Neural cell (in vitro differentiated cells): ENCODE data around the gene ROR2. TPM values are rescaled to one million over a fixed set of nuclear protein-coding genes. Genes with fewer than 3 reads are reported as not detected.

Experiments used
- H2AFZ ChIP-seq: fragments of 200-600, 300-800 bp; sonication (generic), shearing (Covaris generic); 2 replicates; pipeline ENCODE4 v1.6.0; 2014; ENCODE audit warnings: low read depth, mild to moderate bottlenecking, antibody characterized with exemption, low read length, moderate library complexity
- H3F3A ChIP-seq: fragments of 200-600 bp; shearing (Covaris generic); 2 replicates; pipeline ENCODE4 v1.6.1; 2016; ENCODE audit warnings: mild to moderate bottlenecking, moderate library complexity, mixed read lengths, antibody characterized with exemption, low read length; ENCODE audit not compliant: insufficient read depth, poor library complexity, severe bottlenecking
- H3K27ac ChIP-seq: fragments of 200-600, 300-800 bp; sonication (generic), shearing (Covaris generic); 2 replicates; pipeline ENCODE4 v1.5.1; 2014; ENCODE audit warnings: mild to moderate bottlenecking, low read length, moderate library complexity
- H3K27me3 ChIP-seq: fragments of 300-800, 200-600 bp; sonication (generic), shearing (Covaris generic); 2 replicates; pipeline ENCODE4 v1.6.0; 2014; ENCODE audit warnings: mild to moderate bottlenecking, low read depth, low read length, moderate library complexity; ENCODE audit not compliant: insufficient read depth
- H3K36me3 ChIP-seq: fragments of 300-800, 200-600 bp; sonication (generic), shearing (Covaris generic); 2 replicates; pipeline ENCODE4 v1.5.1; 2014; ENCODE audit warnings: mild to moderate bottlenecking, antibody characterized with exemption, low read length, moderate library complexity; ENCODE audit not compliant: insufficient read depth
- H3K4me2 ChIP-seq: fragments of 300-800, 200-600 bp; sonication (generic), shearing (Covaris generic); 2 replicates; pipeline ENCODE4 v1.6.0; 2014; ENCODE audit warnings: mild to moderate bottlenecking, low read length
- H3K4me3 ChIP-seq: fragments of 300-800, 200-600 bp; sonication (generic), shearing (Covaris generic); 2 replicates; pipeline ENCODE4 v1.5.1; 2014; ENCODE audit warnings: mild to moderate bottlenecking, low read length, moderate library complexity
- H3K79me2 ChIP-seq: fragments of 200-600 bp; shearing (Covaris generic); replicated peaks from 2 replicates; pipeline ENCODE4 v1.6.0; 2014; ENCODE audit warnings: mild to moderate bottlenecking, low read length, moderate library complexity; ENCODE audit not compliant: insufficient read depth
- H3K9ac ChIP-seq: fragments of 300-800, 200-600 bp; sonication (generic), shearing (Covaris generic); 2 replicates; pipeline ENCODE4 v1.6.1; 2016; ENCODE audit warnings: mild to moderate bottlenecking, low read length, mixed read lengths
- H3K9me2 ChIP-seq: fragments of 200-600 bp; shearing (Covaris generic); 2 replicates; pipeline ENCODE4 v1.6.1; 2016; ENCODE audit warnings: mild to moderate bottlenecking, low read length, mixed read lengths; ENCODE audit not compliant: insufficient read depth
- H3K9me3 ChIP-seq: fragments of 200-600, 300-800 bp; sonication (generic), shearing (Covaris generic); 2 replicates; pipeline ENCODE4 v1.6.1; 2016; ENCODE audit warnings: mild to moderate bottlenecking, mixed run types, low read length, moderate library complexity, mixed read lengths
- H4K20me1 ChIP-seq: fragments of 200-600 bp; shearing (Covaris generic); 2 replicates; pipeline ENCODE4 v1.6.1; 2016; ENCODE audit warnings: mild to moderate bottlenecking, mixed run types; ENCODE audit not compliant: insufficient read depth
- CTCF ChIP-seq: fragments of 450-650 bp; IDR thresholded peaks from 2 replicates; pipeline ENCODE4 v1.5.1; 2014; ENCODE audit warnings: antibody characterized with exemption, mild to moderate bottlenecking, moderate library complexity; ENCODE audit not compliant: poor library complexity, severe bottlenecking
- EP300 ChIP-seq: fragments of 450-650 bp; conservative IDR thresholded peaks from 2 replicates; pipeline ENCODE4 v1.6.1; 2014; ENCODE audit warnings: antibody characterized with exemption, mild to moderate bottlenecking, moderate library complexity; ENCODE audit not compliant: poor library complexity, severe bottlenecking
- EZH2 ChIP-seq: fragments of 200-600, 300-800 bp; shearing (Covaris generic), sonication (generic); IDR thresholded peaks from 2 replicates; pipeline ENCODE4 v1.6.1; 2014; ENCODE audit warnings: antibody characterized with exemption, low read length, borderline replicate concordance, mild to moderate bottlenecking; ENCODE audit not compliant: insufficient read depth, poor library complexity, severe bottlenecking
- MXI1 ChIP-seq: fragments of 450-650 bp; conservative IDR thresholded peaks from 2 replicates; pipeline ENCODE4 v1.6.1; 2014; ENCODE audit warnings: antibody characterized with exemption, mild to moderate bottlenecking; ENCODE audit not compliant: poor library complexity, severe bottlenecking
- POLR2AphosphoS5 ChIP-seq: IDR thresholded peaks from 2 replicates; pipeline ENCODE4 v1.6.1; 2012
- RAD21 ChIP-seq: fragments of 450-650 bp; conservative IDR thresholded peaks from 2 replicates; pipeline ENCODE4 v1.6.1; 2014; ENCODE audit warnings: antibody characterized with exemption, mild to moderate bottlenecking, moderate library complexity
- REST ChIP-seq: IDR thresholded peaks from 2 replicates; pipeline ENCODE4 v1.6.1; 2012; ENCODE audit warnings: borderline replicate concordance
- SMC3 ChIP-seq: fragments of 450-650 bp; conservative IDR thresholded peaks from 2 replicates; pipeline ENCODE4 v1.6.1; 2014; ENCODE audit warnings: antibody characterized with exemption, mild to moderate bottlenecking, moderate library complexity; ENCODE audit not compliant: poor library complexity
- TAF1 ChIP-seq: IDR thresholded peaks from 2 replicates; pipeline ENCODE4 v1.6.1; 2012; ENCODE audit warnings: low read depth
- polyA plus RNA-seq: library from polyadenylated mRNA; depleted of rRNA; stranded (reverse); fragments of >200 nt; gene quantifications from 2 replicates; pipeline ENCODE4 v1.2.3, GENCODE V29; 2014

ROR2 gene
- polyA plus RNA-seq, 1 donor from 2014 or later = 0.33 TPM

GRCh38 chr9:91733006-91733624 lies 216.9 kb downstream of the ROR2 start:
- H3K4me2 ChIP-seq = no peak overlapping the region
- H3K27me3 ChIP-seq = no peaks in the 10 kb centered on the region
- H2AFZ ChIP-seq = no peak overlapping the region
- no peaks in the 10 kb centered on the region for H3K9me2 ChIP-seq
- no peaks in the 10 kb centered on the region for H3K9me3 ChIP-seq
- no peak overlapping the region for H3K4me3 ChIP-seq
- no peaks in the 10 kb centered on the region for H3K36me3 ChIP-seq
- H3F3A ChIP-seq = no peaks in the 10 kb centered on the region
- H3K9ac ChIP-seq = no peak overlapping the region
- no peak for TF ChIP-seq MXI1
- H4K20me1 ChIP-seq = no peaks in the 10 kb centered on the region
- no peak overlapping the region for H3K27ac ChIP-seq
- H3K79me2 ChIP-seq = no peaks in the 10 kb centered on the region

- Histone ChIP-seq H3K27me3 (no peaks in the 10 kb centered on the region), H3K9ac (no peak overlapping the region), H3K9me3 (no peaks in the 10 kb centered on the region), H3K9me2 (no peaks in the 10 kb centered on the region), H3K27ac (no peak overlapping the region), H3K4me2 (no peak overlapping the region), H3K4me3 (no peak overlapping the region), H4K20me1 (no peaks in the 10 kb centered on the region), H2AFZ (no peak overlapping the region), H3F3A (no peaks in the 10 kb centered on the region), H3K36me3 (no peaks in the 10 kb centered on the region), H3K79me2 (no peaks in the 10 kb centered on the region)
- TF ChIP-seq REST = no peak
- no peak for TF ChIP-seq CTCF
- TF ChIP-seq EP300 = no peak
- no peak for TF ChIP-seq TAF1
- TF ChIP-seq MXI1 = no peak
- TF ChIP-seq SMC3 = no peak
- no peak for TF ChIP-seq RAD21
- no peak for TF ChIP-seq EZH2
- no peak for TF ChIP-seq POLR2AphosphoS5
These were observed 217.6 kb downstream of the ROR2 start for GRCh38 chr9:91732187-91733005.
